ENCODE data around the gene PRELP.

PRELP gene

DNA sequence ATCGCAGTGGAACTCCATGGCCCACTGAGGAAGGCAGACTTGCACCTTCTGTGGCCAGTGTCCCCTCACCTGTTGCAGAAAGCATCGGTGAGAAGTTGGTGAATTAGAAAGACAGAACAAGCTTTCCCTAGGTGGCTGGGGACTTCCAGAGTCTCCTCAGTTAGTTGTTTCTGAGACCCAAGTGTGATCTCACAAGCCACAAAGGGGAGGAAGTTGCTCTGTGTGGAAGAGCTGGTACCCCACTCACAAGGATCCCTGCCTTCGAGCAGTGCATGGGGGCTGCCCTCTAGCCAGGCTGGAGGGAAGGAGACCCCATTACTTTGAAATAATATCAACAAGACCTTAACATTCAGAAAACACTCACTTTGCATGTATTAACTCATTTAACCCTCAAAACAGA lies 2.1 kb downstream of the PRELP start:
- DNase-seq (ENCODE audit: low read depth): no peak
- TF ChIP-seq, protein P1, sequence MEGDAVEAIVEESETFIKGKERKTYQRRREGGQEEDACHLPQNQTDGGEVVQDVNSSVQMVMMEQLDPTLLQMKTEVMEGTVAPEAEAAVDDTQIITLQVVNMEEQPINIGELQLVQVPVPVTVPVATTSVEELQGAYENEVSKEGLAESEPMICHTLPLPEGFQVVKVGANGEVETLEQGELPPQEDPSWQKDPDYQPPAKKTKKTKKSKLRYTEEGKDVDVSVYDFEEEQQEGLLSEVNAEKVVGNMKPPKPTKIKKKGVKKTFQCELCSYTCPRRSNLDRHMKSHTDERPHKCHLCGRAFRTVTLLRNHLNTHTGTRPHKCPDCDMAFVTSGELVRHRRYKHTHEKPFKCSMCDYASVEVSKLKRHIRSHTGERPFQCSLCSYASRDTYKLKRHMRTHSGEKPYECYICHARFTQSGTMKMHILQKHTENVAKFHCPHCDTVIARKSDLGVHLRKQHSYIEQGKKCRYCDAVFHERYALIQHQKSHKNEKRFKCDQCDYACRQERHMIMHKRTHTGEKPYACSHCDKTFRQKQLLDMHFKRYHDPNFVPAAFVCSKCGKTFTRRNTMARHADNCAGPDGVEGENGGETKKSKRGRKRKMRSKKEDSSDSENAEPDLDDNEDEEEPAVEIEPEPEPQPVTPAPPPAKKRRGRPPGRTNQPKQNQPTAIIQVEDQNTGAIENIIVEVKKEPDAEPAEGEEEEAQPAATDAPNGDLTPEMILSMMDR (conservative IDR thresholded peaks at IDR 0.05; ENCODE audit: low read depth, low read length): no peak
- H3K4me3 ChIP-seq (ENCODE audit: low read length): no peak overlapping the region

DNA sequence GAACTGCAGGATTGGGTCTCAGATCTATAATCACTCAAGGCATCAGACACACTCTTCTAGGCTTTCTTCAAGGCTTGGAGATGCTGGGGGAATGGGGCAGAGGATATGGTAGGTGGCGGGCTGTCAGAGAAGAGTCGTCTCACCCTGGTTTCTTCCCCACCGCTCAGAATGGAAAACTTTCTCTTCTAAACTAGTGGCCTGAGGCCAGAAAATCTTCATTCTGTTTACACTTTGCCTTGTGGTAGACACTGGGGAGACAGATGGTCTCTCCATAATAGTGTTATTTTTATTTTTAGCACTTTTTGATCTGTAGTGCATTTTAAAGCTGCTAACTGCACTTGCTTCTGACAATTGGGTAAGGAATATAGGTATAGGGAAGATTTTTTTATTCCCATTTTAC lies 2.6 kb downstream of the PRELP start:
- DNase-seq (ENCODE audit: low read depth): no peak
- TF ChIP-seq, protein P1 (conservative IDR thresholded peaks at IDR 0.05; ENCODE audit: low read depth, low read length): no peak

DNA sequence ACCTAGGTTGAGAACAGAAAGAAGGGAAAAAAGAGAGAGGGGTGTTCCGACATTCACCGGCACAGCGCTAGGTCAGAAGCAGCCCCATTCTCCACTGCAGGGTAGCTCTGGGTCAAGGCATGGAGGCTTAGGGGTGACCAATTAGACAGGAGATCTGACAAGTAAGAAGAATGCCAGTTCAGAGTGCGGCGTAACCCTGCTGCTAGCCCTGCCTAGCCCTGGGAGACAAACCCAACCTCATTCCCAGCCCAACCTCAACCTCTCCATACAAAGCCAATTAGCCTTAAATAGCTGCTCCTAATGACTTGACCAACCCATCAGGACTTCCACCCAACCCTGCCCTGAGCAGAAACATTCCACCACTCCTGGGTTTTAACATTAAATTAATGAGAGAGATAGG lies 3.4 kb downstream of the PRELP start:
- TF ChIP-seq, protein P1 (conservative IDR thresholded peaks at IDR 0.05; ENCODE audit: low read depth, low read length): no peak
- no peak overlapping the region for H3K4me3 ChIP-seq (ENCODE audit: low read length)
- no peak for DNase-seq (ENCODE audit: low read depth)

More for the DNA sequence above, 2.6 kb downstream of the PRELP start:
- H3K4me3 ChIP-seq (ENCODE audit: low read length): no peak overlapping the region

DNA sequence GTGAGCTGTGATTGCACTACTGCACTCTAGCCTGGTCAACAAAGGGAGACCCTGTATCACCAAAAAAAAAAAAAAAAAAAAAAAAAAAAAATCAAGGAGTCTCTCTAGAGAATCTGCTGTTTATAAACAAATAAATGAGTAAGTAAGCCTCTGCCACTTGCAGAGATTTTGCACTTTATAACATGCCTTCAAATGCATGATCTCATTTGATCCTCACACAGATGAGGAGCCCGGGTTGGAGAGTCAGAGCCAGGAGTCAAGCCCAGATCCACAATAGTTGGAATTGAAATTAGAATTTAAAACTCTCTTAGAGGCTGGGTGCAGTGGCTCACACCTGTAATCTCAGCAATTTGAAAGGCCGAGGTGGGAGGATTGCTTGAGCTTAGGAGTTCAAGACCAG lies 4.0 kb downstream of the PRELP start:
- H3K4me3 ChIP-seq (ENCODE audit: low read length): no peak overlapping the region
- DNase-seq (ENCODE audit: low read depth): no peak
- TF ChIP-seq, protein P1 (conservative IDR thresholded peaks at IDR 0.05; ENCODE audit: low read depth, low read length): no peak

DNA sequence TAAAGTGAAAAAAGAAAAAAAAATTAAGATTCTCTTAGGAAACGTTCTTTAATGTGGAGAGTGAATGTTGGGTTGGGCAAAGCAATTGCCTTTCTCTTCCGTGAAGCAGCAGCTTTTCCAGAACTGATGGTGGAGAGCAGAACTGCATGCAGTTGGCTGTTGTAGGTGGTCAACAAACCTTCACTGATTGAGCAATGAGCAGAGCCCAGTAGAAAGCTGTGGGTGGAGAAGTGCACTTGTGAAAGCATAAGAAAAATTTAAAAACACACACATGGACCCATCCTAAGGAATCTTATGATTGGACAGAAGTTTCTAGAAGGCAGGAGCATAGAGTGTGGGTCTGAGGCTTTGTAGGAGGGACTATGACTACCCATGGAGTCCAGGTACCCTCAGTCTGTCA lies 4.5 kb downstream of the PRELP start:
- no peak for DNase-seq (ENCODE audit: low read depth)
- TF ChIP-seq, protein P1 (conservative IDR thresholded peaks at IDR 0.05; ENCODE audit: low read depth, low read length): no peak
- H3K4me3 ChIP-seq (ENCODE audit: low read length): no peak overlapping the region

DNA sequence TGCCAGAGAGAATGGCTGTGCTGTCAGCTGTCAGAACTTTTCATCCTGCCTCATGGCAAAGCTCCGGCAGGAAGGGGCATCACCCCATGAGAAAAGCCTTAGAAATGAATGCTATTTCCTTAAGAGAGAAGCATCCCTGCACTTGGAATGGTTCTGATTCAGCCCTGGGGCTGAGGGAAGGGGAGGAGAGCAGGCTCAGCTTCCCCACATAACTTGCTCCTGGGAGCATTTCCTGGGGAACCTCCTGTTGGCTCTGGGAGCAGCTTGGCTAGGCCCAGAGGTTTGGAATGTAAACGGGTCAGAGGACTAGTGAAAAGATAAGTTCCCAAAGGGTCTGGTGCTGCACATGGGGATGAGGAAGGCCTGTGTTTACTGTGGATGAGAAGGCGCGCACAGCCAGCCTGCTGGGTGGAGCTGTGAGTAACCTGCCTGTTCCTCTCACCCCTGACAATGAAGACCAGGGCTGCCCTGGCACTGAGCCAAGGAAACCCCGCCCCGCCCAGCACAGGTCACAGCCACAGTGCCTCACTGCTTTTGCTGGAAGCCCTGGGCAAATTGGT lies 5.0 kb downstream of the PRELP start:
- H3K4me3 ChIP-seq (ENCODE audit: low read length): no peak overlapping the region
- TF ChIP-seq, protein P1 (conservative IDR thresholded peaks at IDR 0.05; ENCODE audit: low read depth, low read length): no peak
- DNase-seq (ENCODE audit: low read depth): no peak

DNA sequence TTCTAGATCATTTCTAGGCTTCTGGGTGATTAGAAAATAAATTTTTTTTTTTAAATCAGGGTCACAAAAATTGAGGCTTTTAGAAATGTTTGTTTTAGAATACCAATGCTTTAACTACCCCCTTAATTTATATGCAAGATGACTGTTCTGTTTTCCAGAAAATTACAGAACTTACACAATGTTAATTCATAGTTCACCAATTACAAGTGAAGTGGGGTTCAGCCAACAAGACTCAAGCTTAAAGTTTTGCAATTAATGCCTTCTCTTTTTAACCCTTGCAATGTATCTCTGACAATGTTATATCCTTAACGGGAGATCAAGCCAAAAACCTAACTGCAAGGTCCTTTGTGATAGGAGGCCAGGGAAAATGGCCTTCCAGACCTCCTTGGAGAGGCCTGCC lies 5.6 kb downstream of the PRELP start:
- H3K4me3 ChIP-seq (ENCODE audit: low read length): no peak overlapping the region
- TF ChIP-seq, protein P1 (conservative IDR thresholded peaks at IDR 0.05; ENCODE audit: low read depth, low read length): no peak
- DNase-seq (ENCODE audit: low read depth): no peak
